GM19324 (cell line): ENCODE results near the gene POLR2H.

ENCODE experiments used
- ATAC-seq: cut with Tn5 transposase; IDR thresholded peaks from one replicate; pipeline ENCODE4 v1.9.1; 2021; ENCODE audit warnings: mild to moderate bottlenecking, moderate library complexity; ENCODE audit not compliant: unreplicated experiment, low FRiP score

Gene POLR2H

GRCh38 chr3:184368116-184368515 lies 6.6 kb downstream of the POLR2H start:
- no peak for ATAC-seq

DNA sequence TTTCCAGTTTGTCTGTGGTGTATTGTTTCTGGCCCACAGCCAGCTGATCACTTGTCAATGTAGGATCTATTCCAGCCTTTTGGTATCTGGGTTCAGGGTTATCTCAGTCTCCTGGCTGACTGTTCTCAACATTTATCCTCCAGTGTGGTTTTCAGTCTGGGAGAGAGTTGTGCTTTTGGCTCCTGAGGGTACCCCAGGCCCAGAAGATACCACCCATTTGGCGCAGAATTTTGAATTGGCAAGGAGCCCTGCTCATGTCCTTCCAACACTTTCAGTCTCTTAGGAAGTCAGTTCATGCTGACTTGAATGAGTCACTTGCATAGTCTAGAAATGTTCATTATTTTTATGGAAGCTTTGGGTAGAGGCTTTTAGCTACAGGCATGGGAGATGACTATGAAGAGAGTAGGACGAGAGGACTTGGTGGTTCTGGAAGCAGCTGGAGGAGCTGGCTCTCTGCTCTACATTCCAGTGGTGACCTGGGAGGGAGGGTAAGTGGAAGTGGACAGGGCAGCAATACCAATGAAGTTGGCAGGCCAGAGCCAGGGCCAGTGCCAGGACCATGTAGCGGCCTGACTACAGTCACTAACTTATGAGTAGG lies 7.2 kb downstream of the POLR2H start:
- no peak for ATAC-seq

GRCh38 chr3:184371570-184372018 lies 10.1 kb downstream of the POLR2H start:
- ATAC-seq = no peak

DNA sequence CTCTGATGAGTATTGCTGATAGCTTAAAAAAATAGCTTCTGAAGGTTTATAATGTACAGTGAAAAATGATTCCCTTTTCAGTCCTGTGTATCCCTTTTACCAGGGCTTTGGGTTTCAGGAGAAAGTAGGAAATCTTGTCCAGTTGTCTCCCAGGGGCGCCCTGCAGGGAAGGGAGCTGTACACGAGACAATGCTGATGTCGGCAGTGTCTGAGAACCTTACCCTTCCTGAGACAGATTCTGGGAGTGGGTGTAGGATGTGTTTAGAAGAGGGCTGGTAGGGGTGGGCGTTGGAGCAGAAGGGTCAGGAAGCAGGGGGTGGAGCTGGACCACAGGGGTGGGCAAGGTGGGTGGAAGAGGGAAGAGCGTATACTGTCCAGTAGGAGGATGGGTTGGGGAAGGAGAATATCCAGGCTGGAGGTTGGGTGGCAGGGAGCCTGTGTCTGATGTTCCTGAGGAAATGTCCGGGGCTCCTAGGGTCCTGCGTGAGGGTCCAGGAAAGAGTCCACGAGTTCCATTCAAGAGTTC lies 10.8 kb downstream of the POLR2H start:
- ATAC-seq = no peak

DNA sequence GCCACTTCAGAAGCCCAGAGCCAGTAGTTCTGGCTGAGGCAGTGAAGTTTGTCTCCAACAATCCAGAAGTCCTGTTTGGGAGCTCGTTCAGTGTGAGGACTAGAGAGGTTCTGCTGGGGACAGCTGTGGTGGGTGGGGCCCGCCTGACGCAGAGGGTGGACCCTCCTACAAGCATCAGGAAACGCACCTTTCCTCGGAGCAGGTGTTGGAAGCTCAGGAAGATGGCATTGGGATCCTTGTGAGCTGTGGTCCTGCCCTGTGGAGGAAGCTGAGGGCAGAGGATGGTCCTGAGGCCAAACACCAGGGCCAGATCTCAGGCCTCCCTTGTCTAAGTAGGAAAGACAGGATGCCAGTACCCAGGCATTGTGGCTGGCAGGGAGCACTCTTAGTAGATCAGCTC lies 11.4 kb downstream of the POLR2H start:
- no peak for ATAC-seq

DNA sequence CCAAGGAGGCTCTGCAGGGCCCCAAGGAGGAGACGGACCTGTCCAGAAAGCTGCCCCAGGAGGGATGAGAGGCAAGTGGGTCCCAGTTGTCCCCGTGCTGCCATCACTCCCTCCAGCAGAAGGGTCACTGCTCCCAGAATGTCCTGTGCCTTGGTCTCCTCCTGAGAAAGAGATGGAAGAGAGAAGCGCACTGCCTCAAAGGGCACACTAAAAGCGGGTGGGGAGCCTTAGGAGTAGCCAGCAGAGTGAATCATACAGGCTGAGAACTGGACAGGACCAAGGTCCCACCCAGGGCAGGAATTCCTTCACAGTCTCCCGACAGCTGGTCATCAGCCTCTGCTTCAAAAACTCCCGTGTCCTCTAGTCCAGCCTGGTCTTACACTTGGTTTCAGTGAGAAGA lies 11.9 kb downstream of the POLR2H start:
- ATAC-seq = no peak

- ATAC-seq = no peak
Measured at GRCh38 chr3:184375747-184376461, 14.4 kb downstream of the POLR2H start.

GRCh38 chr3:184377374-184377773 lies 15.9 kb downstream of the POLR2H start:
- ATAC-seq = no peak

- no peak for ATAC-seq
Measured at GRCh38 chr3:184377882-184378445, 16.5 kb downstream of the POLR2H start, which contains the start of gene THPO. Gene THPO (minus strand): TSS chr3:184378207. CDS start chr3:184376259, 1,948 bp downstream.

DNA sequence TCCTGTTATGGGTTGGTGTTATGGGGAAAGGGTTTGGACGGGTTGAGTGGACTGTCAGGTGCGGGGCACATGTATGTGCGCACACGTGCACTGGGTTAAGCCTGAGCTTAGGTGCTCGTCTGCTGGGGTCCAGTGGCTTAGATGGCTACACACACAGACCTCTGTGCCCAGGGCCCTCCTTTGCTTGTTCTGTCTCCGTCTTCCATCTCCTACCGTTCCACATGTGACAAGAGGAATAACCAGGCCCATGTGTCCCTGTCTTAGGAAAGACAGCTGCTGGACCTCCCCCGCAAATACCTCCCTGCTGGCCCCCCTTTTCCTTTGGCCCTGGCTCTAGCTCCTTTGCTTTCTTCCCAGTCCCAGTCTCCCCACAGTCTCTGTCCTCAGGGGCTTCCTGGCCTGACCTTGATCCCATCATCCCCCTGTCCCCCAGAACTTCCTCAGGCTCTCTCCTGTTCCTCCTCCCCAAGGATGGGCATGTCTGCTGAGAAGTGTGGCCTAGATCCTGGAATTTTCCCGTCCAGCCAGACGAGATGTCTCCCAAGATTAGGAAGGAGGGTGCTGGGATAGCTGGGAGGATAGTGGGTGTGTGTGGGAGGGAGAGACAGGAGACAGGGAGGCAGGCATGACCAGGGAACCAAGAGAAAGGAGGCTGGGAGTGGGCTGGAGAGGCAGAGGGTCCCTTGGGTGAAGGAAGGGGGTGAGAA lies 17.3 kb downstream of the POLR2H start:
- no peak for ATAC-seq

GRCh38 chr3:184379358-184380184 lies 18.1 kb downstream of the POLR2H start, which contains the start of gene CHRD:
Gene CHRD (plus strand): TSS chr3:184380054. CDS start chr3:184380319, 265 bp downstream.
- no peak for ATAC-seq

GRCh38 chr3:184380185-184380626 lies 18.7 kb downstream of the POLR2H start:
- no peak for ATAC-seq

DNA sequence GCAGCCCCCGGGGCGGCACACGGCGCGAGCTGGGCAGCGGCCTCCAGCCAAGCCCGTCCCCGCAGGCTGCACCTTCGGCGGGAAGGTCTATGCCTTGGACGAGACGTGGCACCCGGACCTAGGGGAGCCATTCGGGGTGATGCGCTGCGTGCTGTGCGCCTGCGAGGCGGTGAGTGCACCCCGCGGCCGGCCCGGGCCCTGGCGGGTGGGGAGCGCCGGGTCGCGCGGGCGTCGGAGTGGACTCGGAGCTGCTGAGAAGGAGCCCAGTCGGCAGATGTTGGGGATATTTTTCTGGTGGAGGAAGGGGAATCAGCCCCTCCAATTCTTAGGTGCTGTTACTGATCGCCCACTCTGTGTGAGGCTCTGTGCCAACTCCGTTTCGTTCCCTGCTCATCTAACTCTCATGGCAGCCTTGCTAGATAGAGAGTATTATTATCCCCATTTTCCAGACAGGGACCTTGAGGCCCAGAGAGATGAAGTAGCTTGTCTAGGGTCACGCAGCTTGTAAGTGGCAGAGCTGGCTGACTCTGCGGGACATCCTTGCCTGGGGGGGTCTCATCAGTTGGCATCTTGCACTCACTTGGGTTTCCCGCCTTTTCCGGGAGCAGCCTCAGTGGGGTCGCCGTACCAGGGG lies 19.2 kb downstream of the POLR2H start:
- no peak for ATAC-seq

DNA sequence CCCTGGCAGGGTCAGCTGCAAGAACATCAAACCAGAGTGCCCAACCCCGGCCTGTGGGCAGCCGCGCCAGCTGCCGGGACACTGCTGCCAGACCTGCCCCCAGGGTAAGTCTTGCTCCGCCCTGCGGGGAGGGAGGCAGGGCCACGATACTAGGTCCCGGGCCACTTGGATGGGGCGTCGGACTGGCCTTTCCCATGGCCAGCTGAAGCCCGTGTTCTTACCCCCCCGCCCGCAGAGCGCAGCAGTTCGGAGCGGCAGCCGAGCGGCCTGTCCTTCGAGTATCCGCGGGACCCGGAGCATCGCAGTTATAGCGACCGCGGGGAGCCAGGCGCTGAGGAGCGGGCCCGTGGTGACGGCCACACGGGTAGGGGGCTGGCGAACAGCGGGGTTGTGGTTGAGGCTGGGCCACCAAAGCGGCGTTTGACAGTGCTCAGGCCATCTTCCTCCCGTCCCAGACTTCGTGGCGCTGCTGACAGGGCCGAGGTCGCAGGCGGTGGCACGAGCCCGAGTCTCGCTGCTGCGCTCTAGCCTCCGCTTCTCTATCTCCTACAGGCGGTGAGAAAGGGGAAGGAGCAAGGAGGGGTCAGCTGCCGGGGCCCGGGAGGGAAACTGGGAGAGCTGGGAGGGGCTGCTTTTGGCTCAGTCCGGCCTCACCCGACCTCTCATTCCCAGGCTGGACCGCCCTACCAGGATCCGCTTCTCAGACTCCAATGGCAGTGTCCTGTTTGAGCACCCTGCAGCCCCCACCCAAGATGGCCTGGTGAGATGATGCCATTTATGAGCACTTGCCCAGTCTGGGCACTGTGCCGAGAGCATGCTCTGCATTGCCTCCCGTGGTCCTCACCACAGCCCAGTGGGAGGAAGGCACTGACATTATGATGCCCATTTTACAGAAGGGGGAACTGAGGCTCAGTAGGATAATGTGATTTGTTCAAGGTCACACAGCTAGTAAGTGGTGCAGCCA lies 20.0 kb downstream of the POLR2H start:
- no peak for ATAC-seq

- ATAC-seq = no peak
Measured at GRCh38 chr3:184382326-184383032, 21.0 kb downstream of the POLR2H start.

- ATAC-seq = no peak
Measured at GRCh38 chr3:184383033-184383740, 21.7 kb downstream of the POLR2H start.

GRCh38 chr3:184384342-184384741 lies 22.8 kb downstream of the POLR2H start:
- no peak for ATAC-seq
